ENCODE results near the gene ANKS6. TPM values are rescaled to one million over a fixed set of nuclear protein-coding genes. Genes with fewer than 3 reads are reported as not detected.

ANKS6 gene
- total and polyA plus RNA-seq, 2 of the 8 experiments (the other 6 are each of a cell fraction or from before 2014, with no cell fraction given): 34.1 to 56.3 TPM

- Histone ChIP-seq H2BK5ac (ENCODE audit: low read depth, low read length) (no peak overlapping the region), H3K18ac (ENCODE audit: extremely low read depth, low read length) (no peak overlapping the region), H3K36me3 (ENCODE audit: control insufficient read depth in 2 of 4, insufficient read depth in 4 of 4, low read length in 3 of 4) (peaks cover 0 to 3% (median 1%) of the 10 kb centered on the region in 4 experiments; a peak in 3 of 8 replicates), H3K23ac (ENCODE audit: insufficient read length) (no peak overlapping the region), H3K9ac (replicated peaks in 1 of 4; ENCODE audit: extremely low read depth in 1 of 4, low read depth in 3 of 4, low read length in 3 of 4) (no peak overlapping the region), H2BK15ac (ENCODE audit: low read length) (no peak overlapping the region), H2BK20ac (ENCODE audit: low read length) (no peak overlapping the region), H4K5ac (ENCODE audit: insufficient read length, low read depth, low read length) (no peak overlapping the region), H3K9me3 (ENCODE audit: insufficient read depth in 2 of 2, low read depth in 1 of 2, low read length in 1 of 2) (no peaks in the 10 kb centered on the region), H3K27me3 (replicated peaks in 1 of 4; ENCODE audit: control insufficient read depth in 3 of 4, extremely low read depth in 1 of 4, insufficient read depth in 3 of 4, low read length in 3 of 4) (no peaks in the 10 kb centered on the region), H2AFZ (ENCODE audit: low read length) (no peak overlapping the region), H2BK12ac (ENCODE audit: low read depth, low read length) (no peak overlapping the region), H3K56ac (replicated peaks; ENCODE audit: insufficient read length, low read depth, low read length) (no peak overlapping the region), H3K4me3 (ENCODE audit: extremely low read depth in 1 of 4, insufficient read depth in 2 of 4, low read depth in 3 of 4, low read length in 4 of 4) (no peak overlapping the region), H3K79me2 (ENCODE audit: control insufficient read depth in 1 of 2, insufficient read depth in 2 of 2, low read length in 2 of 2) (no peaks in the 10 kb centered on the region), H3K14ac (ENCODE audit: insufficient read length) (no peak overlapping the region), H4K20me1 (replicated peaks in 1 of 2; ENCODE audit: control insufficient read depth in 1 of 2, insufficient read depth in 2 of 2, low read length in 2 of 2) (no peaks in the 10 kb centered on the region), H3K4me1 (replicated peaks in 1 of 4; ENCODE audit: control insufficient read depth in 3 of 4, insufficient read depth in 4 of 4, low read length in 3 of 4) (no peaks in the 10 kb centered on the region), H3K23me2 (ENCODE audit: low read depth, low read length) (no peaks in the 10 kb centered on the region), H4K91ac (replicated peaks; ENCODE audit: insufficient read length, low read length) (no peak overlapping the region), H3K79me1 (ENCODE audit: low read depth, low read length) (no peaks in the 10 kb centered on the region), H2BK120ac (replicated peaks; ENCODE audit: low read depth, low read length) (no peak overlapping the region), H3K4me2 (ENCODE audit: insufficient read depth in 1 of 2, low read depth in 2 of 2, low read length in 2 of 2) (no peak overlapping the region), H3K27ac (ENCODE audit: low read depth, low read length) (no peak overlapping the region), H2AK5ac (ENCODE audit: low read depth, low read length) (no peak overlapping the region), H4K8ac (ENCODE audit: extremely low read depth, insufficient read depth, low read length) (no peak overlapping the region), H3K4ac (replicated peaks; ENCODE audit: insufficient read length, low read depth, low read length) (no peak overlapping the region)
- 88% methylated on average over 3 of the region's 3 CpGs; no CpG with 5 or more reads in 1 of the 2 experiments for WGBS, 2 experiments (ENCODE audit: extremely low coverage in 1 of 2, insufficient coverage in 1 of 2, insufficient read length in 1 of 2, insufficient replicate concordance in 2 of 2, low coverage in 1 of 2, low lambda C conversion rate in 2 of 2, missing lambda C conversion rate in 1 of 2)
- ChIA-PET POLR2A (ENCODE audit: partially characterized antibody) (no interaction called here), CTCF (ENCODE audit: partially characterized antibody) (no interaction called here)
- no peak for DNase-seq (ENCODE audit: low read depth in 1 of 2, low spot score in 2 of 2)
- no peak for FAIRE-seq
- TF ChIP-seq CHD7 (IDR thresholded peaks at IDR 0.05; ENCODE audit: insufficient replicate concordance, low read length): no peak
Observed at GRCh38 chr9:98819231-98819630, 22.9 kb upstream of the ANKS6 start.

Measured in H1 (cell line).